Measurements from ENCODE around the gene TPBGL. TPM values are rescaled to one million over a fixed set of nuclear protein-coding genes. Genes with fewer than 3 reads are reported as not detected.

The TPBGL gene, protein sequence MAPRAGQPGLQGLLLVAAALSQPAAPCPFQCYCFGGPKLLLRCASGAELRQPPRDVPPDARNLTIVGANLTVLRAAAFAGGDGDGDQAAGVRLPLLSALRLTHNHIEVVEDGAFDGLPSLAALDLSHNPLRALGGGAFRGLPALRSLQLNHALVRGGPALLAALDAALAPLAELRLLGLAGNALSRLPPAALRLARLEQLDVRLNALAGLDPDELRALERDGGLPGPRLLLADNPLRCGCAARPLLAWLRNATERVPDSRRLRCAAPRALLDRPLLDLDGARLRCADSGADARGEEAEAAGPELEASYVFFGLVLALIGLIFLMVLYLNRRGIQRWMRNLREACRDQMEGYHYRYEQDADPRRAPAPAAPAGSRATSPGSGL
- total RNA-seq, result under 1 TPM in 3 of 4 donors, not detected in 1; 0.26 to 0.40 (median 0.33) TPM

DNA sequence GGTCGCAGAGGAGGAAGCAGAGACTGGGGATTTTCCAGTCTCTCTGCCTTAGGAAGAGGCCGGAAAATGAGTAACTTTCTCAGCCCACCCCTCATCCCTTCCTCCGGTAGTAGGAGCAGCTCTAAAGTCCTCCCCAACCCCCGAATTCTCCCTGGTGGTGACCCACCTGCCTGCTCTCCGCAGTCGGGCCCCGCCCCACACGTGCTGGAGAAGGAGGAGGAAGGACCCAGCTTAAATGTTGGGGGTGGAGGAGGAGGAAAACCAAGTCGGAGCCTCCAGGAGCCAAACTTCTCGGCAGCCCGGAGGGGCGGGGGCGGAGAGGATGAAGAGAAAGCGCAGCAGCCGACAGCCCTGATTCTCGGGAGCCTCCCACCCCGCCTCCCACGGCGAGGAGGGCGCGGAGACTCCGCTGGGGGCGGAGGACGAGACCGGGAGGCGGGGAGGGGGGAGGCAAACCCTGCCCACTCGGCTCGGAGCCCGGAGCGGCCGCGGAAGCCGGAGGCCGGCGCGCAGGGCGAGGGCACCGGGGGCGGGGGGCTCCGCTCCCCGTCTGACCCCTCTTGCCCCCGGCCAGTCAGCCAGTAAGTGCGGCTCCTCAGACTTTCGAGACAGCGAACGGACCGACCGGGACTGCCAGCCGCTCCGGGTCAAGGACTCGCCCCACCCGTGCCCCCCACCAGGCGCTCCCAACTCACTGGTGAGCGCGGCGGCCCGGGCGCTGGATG, at the start of gene TPBGL:
TSS of gene TPBGL (plus strand) at position 464 of the 725 bp plus-strand sequence. CDS start 276 bp downstream, outside the sequence.
- TF ChIP-seq POLR2A (IDR thresholded peaks at IDR 0.05; ENCODE audit: low read depth) (no peak), POLR2AphosphoS5 (IDR thresholded peaks at IDR 0.05) (no peak), EP300 (IDR thresholded peaks at IDR 0.05) (no peak)
- TF ChIP-seq, protein P1, sequence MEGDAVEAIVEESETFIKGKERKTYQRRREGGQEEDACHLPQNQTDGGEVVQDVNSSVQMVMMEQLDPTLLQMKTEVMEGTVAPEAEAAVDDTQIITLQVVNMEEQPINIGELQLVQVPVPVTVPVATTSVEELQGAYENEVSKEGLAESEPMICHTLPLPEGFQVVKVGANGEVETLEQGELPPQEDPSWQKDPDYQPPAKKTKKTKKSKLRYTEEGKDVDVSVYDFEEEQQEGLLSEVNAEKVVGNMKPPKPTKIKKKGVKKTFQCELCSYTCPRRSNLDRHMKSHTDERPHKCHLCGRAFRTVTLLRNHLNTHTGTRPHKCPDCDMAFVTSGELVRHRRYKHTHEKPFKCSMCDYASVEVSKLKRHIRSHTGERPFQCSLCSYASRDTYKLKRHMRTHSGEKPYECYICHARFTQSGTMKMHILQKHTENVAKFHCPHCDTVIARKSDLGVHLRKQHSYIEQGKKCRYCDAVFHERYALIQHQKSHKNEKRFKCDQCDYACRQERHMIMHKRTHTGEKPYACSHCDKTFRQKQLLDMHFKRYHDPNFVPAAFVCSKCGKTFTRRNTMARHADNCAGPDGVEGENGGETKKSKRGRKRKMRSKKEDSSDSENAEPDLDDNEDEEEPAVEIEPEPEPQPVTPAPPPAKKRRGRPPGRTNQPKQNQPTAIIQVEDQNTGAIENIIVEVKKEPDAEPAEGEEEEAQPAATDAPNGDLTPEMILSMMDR (IDR thresholded peaks at IDR 0.05), result no peak
- WGBS, result 10% methylated on average over 12 of the region's 58 CpGs
- intact Hi-C loops (cut with DNase I), result loop anchor here (5.0 kb wide), 1 partner anchor 313 kb away; no protein-coding TSS in a partner anchor

DNA sequence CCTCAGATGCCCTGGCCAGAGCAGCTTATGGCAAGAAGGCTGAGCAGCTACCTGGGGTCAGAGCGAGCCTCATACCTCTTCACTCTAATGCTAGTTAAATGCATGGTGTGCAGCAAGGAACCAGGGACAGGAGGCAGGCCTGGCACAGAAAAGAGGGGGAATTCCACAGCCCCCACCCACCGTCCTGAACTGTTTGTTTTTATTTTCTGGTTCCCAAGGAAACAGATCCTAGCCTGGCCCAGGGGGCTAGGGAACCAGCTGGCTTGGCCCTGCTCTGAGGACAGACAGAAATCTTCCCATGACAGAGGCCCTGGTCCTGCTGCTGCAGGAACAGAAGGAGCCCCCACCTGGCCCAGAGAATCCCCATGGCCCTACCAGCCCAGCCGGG, 49.2 kb upstream of the TPBGL start:
- intact Hi-C loops (cut with DNase I), result no loop called here
- H3K36me3 ChIP-seq, result peaks cover 0 to under 1% (median 0%) of the 10 kb centered on the region in 4 donors
- no peak for TF ChIP-seq POLR2AphosphoS5 (IDR thresholded peaks at IDR 0.05)
- TF ChIP-seq, protein P1 (IDR thresholded peaks at IDR 0.05), result no peak
- TF ChIP-seq EP300 (IDR thresholded peaks at IDR 0.05), result no peak
- no peak for TF ChIP-seq POLR2A (IDR thresholded peaks at IDR 0.05; ENCODE audit: low read depth)
- H3K27ac ChIP-seq (replicated peaks in 1 of 4), result no peak overlapping the region
- H3K27me3 ChIP-seq, result no peaks in the 10 kb centered on the region
- no peak for DNase-seq (ENCODE audit: extremely low spot score)
- WGBS, result 36% methylated on average over 2 of the region's 3 CpGs
- no peak overlapping the region for H3K4me3 ChIP-seq
- H3K9me3 ChIP-seq, result no peaks in the 10 kb centered on the region
- H3K4me1 ChIP-seq, result peaks cover 27 to 54% (median 50%) of the 10 kb centered on the region in 4 donors

More for the DNA sequence above, at the start of gene TPBGL:
- peaks cover 6 to 26% (median 21%) of the 10 kb centered on the region in 4 donors for H3K4me1 ChIP-seq
- H3K9me3 ChIP-seq, result no peaks in the 10 kb centered on the region
- peaks cover 8 to 92% (median 31%) of the 10 kb centered on the region in 4 donors for H3K27me3 ChIP-seq
- H3K4me3 ChIP-seq, result peak within 1 kb of the TSS; percentile 45 to 56 (median 50)
- H3K36me3 ChIP-seq, result no peaks in the 10 kb centered on the region
- no peak for DNase-seq (ENCODE audit: extremely low spot score)
- H3K27ac ChIP-seq (replicated peaks in 1 of 4), result no peak within 1 kb of the TSS

DNA sequence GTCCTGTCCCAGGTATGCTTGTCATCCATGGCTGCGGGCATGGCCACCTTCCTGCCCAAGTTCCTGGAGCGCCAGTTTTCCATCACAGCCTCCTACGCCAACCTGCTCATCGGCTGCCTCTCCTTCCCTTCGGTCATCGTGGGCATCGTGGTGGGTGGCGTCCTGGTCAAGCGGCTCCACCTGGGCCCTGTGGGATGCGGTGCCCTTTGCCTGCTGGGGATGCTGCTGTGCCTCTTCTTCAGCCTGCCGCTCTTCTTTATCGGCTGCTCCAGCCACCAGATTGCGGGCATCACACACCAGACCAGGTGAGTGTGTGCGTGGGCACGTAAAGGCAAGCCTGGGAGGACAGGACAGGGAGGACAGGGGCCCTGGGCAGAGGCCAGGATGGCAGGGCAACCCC, 47.3 kb upstream of the TPBGL start:
- intact Hi-C loops (cut with DNase I), result no loop called here
- Histone ChIP-seq H3K4me3 (no peak overlapping the region), H3K36me3 (peaks cover 0 to 5% (median 2%) of the 10 kb centered on the region in 4 donors), H3K27ac (replicated peaks in 1 of 4) (no peak overlapping the region), H3K4me1 (peaks cover 27 to 54% (median 50%) of the 10 kb centered on the region in 4 donors), H3K27me3 (no peaks in the 10 kb centered on the region), H3K9me3 (no peaks in the 10 kb centered on the region)
- TF ChIP-seq, protein P1 (IDR thresholded peaks at IDR 0.05), result no peak
- no peak for TF ChIP-seq POLR2A (IDR thresholded peaks at IDR 0.05; ENCODE audit: low read depth)
- no peak for TF ChIP-seq EP300 (IDR thresholded peaks at IDR 0.05)
- TF ChIP-seq POLR2AphosphoS5 (IDR thresholded peaks at IDR 0.05), result no peak
- 98% methylated on average over 13 of the region's 15 CpGs for WGBS
- DNase-seq (ENCODE audit: extremely low spot score), result no peak

DNA sequence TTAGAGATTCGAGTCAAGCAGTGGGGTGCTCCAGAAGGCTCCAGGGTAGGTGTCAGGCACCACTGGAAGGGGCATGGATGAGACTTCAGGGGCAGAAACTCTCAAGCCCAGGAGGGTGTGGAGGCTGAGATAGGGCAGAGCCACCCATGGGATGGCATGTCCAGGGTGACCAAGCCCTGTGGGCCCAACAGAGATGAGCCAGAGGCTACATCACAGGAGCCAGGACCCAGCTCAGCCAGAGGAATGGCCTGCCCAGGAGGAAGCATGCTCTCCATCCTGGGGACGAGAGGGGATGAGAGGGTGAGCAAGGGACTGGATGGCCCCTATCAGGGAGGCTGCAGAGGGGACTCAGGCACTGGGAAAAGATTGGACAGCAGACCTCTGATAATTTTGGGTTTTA, 46.9 kb upstream of the TPBGL start:
- peaks cover 27 to 54% (median 50%) of the 10 kb centered on the region in 4 donors for H3K4me1 ChIP-seq
- no peaks in the 10 kb centered on the region for H3K9me3 ChIP-seq
- DNase-seq (ENCODE audit: extremely low spot score), result no peak
- no peak overlapping the region for H3K27ac ChIP-seq (replicated peaks in 1 of 4)
- intact Hi-C loops (cut with DNase I), result no loop called here
- no peak overlapping the region for H3K4me3 ChIP-seq
- H3K27me3 ChIP-seq, result no peaks in the 10 kb centered on the region
- TF ChIP-seq EP300 (IDR thresholded peaks at IDR 0.05) (no peak), POLR2A (IDR thresholded peaks at IDR 0.05; ENCODE audit: low read depth) (no peak), POLR2AphosphoS5 (IDR thresholded peaks at IDR 0.05) (no peak)
- TF ChIP-seq, protein P1 (IDR thresholded peaks at IDR 0.05), result no peak
- peaks cover 0 to 5% (median 2%) of the 10 kb centered on the region in 4 donors for H3K36me3 ChIP-seq
- 50% methylated on average over 1 of the region's 2 CpGs for WGBS
